GM19328 (cell line): ENCODE measurements around the gene RAB3B.

Experiments
- ATAC-seq: cut with Tn5 transposase; IDR thresholded peaks from one replicate; pipeline ENCODE4 v1.9.1; 2021; ENCODE audit warnings: mild to moderate bottlenecking, moderate library complexity; ENCODE audit not compliant: unreplicated experiment

Gene RAB3B

DNA sequence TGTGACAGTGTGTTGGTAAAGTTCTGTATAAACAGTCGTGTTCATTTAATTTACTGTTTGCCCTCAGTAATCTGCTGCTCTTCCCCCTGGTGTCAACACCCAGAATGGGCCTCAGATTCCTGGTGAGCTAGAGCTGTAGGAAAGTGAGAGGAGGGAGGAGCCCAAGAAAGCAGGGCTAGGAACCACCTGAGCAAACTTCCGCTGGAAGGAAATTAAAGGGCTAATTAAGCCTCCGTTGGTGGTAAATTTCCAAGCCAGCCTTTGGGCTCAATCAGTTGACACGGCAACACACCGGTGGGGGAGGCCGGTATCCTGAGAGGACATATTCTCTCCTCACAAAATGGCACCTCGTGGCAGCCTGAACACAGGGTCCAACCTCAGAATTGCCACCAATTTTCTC lies 32.9 kb downstream of the RAB3B start:
- no peak for ATAC-seq

DNA sequence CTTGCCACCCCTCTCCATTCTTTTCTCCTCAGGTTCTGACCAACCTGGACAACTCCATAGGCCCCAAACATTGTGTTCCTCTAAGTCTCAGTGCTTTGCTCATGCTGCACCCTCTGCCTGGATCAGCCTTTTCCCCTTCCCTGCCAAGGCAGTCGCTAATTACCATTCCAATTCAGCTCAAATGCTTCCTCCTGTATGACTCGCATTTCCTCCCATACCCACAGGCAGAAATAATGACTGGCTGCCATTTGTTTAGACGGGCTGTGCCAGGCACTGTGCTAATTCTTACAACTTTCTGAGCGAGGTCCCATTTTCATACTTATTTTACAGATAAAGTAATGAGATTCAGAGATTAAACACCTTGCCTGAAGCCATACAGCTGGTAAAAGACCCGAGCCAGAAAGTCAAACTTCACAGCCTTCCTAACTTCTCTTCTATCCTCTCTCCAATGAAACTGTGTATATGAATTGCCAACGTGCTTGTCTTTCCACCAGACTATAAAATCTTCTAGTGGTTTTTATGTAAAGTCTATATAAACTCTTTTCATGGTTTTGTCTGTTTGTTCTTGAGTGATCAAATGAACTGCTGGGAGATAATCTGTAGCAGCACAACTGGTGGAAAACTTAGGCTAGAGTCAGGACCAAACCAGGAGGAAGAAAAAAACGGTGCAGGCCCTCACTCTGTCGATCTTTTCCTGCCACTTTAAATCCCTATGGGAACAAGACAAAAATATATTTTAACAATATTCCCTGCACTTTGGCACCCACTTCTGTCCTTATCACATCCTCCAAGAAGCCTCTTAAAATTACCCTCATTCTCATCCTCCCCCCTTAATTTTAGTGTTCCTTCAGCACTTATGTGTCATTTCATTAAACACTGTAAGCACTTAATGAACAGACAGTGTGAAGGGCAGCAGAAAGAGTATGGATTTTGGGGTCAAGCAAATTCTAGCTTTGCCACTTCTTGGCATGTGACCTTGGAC lies 33.7 kb downstream of the RAB3B start:
- no peak for ATAC-seq

DNA sequence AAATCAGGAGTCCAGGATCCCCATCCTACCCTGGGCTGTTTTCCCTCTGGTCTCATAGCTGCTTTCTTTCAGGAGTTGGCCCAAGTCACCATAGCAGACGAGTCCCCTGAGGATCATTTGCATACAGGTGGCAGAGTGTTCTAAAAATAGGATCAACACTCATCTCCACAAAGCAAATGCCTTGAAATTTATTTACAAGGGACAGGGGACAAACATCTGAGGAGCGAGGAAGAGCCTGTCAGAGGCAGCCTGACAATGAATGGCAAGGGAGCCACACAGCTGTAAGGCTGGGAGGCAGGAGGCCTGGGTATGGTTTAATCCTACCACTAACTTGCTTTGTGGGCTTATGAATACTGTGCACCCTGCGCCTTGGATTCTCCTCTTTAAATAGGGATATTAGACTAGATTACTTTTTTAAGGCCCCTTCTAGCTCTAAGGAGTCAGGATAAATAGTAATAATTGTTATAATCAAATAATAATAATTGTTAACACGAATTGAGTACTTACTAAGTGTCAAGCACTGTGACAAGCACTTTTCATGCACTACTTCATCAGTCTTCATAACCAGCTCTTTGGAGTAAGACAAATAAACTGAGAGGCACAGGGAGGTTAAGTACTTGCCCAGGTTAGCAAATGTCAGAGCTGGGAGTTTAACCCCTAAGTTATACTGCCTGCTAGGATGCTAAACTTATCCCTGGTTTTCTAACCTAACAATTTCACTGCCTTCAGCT lies 34.5 kb downstream of the RAB3B start:
- no peak for ATAC-seq

DNA sequence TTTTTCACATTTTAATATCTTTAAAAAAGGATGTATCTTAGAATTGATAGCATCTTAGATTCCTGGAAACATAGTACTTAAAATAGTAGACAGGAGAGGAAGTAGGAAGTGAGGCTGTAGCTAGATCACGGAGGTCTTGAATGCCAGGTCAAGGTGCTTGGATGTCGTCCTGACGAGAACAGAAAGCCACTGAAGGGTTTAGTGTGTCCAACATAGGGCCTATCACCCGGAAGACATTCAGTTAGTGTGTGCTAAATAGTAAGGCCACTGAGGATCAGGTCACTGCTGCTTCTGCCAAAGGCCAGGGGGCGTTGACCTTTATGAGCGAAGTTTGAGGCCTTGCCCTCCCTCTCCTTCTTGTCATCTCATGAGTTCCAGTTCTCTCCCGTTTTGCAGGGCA lies 35.7 kb downstream of the RAB3B start:
- no peak for ATAC-seq

DNA sequence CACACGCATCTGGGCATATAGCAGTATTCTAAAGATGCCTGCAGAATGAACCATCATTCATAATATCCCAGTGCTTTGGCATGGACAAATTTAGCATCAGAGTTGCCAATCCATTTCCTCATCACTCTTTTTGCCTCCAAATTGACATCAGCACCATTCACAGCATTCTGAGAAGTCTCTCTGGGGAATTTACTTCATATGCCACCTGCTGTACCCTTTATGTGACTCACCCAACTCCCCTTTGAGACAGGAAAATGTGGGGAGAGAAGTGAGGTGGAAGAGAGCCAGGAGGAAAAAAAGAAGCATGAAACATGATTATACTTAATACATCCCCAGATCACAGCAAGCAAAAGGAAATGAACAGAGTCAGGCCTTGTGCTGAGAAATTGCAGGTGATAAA lies 37.4 kb downstream of the RAB3B start:
- no peak for ATAC-seq

DNA sequence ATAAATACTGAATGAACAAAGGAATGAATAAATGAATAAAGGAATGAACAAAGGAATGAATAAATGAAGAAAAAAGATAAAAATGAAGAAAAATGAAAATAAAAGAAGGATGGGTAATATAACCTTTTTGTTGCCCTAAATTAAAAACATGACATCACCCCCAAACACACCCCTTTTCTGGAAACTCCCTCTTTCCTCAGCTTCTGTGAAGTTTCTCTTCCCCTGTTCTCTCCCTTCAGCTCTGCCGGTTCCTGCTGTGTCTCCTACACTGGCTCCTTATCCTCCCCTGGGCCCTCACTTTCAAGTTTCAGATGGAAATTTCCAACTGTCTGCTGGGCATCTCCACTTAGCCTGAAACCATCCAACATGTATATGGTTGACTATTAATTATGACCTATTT lies 37.9 kb downstream of the RAB3B start:
- no peak for ATAC-seq

DNA sequence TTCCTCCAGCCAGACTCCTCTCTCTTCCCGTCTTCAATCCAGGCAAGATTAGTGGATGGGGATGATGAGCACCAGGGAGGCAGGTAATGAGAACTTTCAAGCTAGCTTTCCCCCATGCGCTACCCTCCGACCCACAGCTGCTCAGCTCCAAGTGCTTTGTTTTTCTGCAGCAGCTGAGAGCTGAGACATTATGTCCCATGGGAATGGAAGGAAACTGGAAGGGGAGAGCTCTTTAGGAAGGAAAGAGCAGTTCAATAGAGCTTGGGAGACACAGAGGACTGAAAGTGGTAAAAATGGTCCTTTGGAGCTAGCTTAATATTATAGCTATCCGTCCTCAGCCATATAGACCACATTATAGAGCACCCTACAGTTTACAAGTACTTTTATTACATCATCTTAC lies 39.8 kb downstream of the RAB3B start:
- ATAC-seq: no peak

DNA sequence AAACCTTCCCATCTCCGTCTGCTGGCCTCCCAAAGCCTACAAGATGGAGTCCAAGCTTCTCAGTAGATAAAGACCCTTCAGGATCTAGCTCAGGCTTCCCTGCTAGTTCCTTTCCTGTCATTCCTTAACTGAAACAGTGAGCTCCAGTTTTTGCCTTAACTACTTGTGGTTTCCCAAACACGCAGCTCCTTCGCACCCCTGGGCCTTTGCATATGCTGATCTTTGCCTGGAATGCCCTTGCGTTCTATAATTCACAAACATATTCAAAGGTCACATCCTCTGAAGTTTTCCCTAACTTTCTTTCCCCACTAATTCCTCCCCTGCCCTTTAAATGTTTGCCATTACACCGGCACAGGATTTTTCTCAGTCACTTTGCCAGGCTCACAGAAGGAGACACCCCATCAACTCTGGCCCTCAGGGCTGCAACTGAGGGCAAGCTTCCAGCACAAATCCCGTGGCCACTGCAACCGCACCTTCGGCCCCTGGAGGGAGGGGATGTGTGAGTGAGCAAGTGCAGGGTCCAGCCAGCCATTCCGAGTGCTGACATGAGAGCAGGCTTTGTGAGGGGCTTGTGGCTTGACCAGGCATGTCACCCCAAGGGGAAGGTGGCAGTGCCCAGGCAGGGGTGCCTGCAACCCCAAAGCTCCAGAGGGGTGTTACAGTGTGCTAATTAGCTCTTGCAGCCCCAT lies 41.3 kb downstream of the RAB3B start:
- no peak for ATAC-seq

DNA sequence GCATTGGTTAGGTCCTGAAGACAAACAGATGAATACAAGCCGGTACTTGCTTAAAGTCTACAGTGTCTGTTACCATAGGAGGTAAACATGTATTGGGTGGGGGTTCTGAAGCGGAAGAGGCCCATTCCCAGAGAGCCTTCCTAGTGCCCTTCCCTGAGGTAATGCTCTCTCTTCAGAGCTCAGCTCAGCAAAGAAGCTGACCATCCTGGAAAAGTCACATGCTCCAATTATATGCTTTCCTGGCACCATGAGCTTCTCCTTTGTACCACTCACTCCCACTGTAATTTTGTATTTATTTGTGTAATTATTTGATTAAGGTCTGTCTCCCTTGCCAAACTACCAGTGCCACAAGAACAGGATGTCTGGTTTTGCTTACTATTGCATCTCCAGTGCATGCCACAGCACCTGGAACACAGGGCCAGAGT lies 42.0 kb downstream of the RAB3B start:
- no peak for ATAC-seq

DNA sequence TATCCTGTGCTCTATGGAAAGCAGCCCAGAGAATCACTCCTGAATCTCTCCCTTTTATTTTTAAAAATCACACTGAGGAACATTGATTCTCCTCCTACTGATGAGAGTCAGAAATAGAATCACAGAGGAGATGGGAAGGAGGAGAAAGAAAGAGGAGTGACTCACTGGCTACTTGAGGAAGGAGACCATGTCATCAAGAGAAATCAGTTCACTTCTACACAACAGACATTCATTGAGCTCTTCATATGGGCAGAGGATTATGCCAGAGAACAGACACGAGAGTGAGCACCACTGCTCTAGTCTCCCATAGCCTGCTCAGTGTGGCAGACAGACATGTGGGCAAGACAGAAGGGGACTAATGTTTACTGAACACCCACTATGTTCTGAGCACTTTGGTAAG lies 44.2 kb downstream of the RAB3B start:
- ATAC-seq: no peak

DNA sequence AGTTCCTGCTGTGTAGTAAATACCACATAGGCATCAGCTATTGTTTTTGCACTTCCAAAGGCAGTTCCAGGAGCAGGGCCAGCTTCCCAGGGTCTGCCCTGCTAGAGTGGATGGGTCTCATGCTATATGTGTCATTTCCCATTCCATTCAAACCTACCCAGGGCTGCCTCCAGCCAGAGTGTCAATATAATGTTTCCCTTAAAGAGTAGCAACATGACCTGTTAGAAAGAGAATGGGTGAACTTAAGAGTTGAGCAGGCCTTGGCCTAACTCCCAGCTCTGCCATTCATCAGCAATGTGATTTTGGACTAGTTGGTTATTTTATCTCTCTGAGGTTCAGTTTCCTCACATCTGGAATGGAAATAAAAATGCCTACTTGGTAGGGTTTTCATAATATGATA lies 44.9 kb downstream of the RAB3B start:
- no peak for ATAC-seq

DNA sequence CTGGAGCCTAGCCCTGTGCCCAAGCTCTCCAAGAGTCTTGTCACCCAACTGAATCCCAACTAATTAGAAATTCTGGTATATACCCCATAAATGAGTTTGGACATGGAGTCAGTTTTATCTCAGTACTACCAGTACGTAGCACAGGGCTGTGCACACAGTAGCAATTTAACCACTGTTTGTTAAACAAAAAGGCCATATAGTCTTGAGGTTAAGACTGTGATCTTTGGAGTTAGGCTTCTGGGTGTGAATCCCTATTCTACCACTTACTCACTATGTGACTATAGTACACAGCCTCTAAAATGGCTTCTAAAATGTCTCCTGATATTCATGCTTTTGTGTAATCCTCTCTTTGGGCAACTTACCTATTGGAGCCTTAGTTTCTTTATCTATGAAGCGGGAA lies 48.2 kb downstream of the RAB3B start:
- ATAC-seq: no peak

DNA sequence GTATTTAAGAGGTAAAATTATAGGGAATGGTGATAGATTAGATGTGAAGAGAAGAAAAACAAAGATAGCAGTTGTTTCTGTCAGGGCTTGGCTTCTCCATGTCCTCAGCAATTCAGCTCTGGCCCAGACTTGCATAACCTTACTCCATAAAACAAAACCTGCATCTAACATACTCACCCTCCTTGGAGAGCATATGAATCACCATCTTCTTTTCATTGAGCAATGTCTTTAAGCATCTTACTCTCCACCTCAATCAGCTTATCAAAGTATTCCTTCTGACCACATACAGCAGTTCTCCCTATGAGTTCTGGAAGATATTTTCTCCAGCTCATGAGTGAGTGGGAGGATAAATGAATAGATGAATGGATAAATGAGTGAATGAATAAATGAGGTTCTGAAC lies 49.0 kb downstream of the RAB3B start:
- no peak for ATAC-seq

DNA sequence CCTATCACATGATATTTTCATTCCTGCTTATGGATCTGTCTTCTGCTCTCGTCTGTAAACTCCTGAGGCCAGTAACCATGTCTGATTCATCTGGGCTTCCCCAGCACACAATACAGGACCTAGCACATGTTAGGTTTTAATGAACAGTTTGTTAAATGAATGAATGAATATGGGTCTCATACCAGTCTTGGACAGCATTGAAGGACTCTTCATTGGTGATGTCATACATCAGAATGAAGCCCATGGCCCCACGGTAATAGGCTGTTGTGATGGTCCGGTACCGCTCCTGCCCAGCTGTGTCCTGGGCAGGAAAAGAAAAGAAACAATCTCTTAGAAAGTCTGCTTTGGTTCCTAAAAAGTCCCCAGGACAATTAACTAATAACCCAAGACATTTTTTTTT lies 53.4 kb downstream of the RAB3B start:
- no peak for ATAC-seq

DNA sequence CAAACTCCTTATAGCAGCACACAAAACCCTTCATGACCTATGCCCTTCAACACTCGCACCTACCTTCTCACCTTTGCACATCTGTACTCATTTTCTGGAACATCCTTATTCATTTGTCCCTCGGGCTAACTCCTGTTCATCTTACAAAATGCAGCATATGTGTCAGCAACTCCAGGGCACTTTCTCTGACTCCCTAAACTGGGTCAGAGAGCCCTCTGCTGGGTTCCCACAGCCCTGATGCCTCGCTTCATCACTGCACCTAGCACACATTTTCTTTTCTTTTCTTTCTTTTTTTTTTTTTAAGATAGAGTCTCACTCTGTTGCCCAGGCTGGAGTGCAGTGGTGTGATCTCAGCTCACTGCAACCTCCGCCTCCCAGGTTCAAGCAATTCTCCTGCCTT lies 54.0 kb downstream of the RAB3B start:
- no peak for ATAC-seq

DNA sequence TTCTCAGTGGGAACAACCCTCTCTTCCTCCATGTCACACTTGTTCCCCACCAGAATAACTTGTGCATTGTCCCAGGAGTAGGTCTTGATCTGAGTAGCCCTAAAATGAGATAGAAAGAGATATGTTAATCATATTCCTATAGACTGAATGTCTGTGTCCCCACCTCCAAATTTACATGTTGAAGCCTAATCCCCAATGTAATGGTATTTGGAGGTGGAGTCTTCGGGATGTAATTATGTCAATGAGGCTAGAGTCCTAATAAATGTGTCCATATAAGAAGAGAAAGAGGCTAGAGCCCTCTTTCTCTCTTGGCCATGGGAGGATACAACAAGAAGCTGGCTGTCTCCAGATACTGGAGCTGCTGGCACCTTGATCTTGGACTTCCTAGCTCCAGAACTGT lies 57.2 kb downstream of the RAB3B start:
- ATAC-seq: no peak

DNA sequence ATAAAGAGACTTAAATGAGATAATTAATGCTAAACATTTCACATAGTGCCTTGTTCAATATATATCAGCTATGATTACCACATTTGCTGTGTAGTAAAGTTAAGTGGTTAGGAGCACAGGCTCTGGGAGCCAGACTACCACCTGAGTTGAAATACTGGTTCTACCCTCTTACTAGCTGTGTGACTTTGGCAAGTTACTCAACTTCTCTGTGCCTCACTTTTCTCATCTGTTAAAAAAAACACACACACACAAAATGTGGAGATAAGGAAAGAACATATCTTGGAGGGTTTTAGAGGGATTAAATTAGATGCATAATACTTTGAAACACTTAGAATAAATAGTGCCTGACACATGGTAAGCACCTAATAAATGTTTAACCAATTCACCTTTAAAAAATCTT lies 60.2 kb downstream of the RAB3B start:
- no peak for ATAC-seq

DNA sequence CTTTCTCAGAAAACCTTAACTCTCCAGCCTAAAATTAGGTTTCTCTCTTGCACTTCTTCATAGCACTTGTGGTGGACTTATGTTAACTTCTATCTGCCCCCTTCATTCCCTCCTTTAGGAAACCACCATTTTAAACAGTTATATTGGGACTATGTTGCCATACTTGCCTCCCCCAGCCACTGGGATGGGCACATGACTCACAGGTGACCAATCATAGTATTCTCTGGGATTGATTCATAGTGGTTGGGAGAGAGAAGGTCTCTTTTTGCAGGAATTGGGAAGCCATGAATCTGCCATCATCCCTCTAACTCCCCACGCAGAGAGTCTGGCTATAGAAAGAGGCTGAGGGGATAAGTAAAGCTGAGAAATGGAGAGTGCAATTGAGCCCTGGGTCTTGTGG lies 61.6 kb downstream of the RAB3B start:
- ATAC-seq: no peak

DNA sequence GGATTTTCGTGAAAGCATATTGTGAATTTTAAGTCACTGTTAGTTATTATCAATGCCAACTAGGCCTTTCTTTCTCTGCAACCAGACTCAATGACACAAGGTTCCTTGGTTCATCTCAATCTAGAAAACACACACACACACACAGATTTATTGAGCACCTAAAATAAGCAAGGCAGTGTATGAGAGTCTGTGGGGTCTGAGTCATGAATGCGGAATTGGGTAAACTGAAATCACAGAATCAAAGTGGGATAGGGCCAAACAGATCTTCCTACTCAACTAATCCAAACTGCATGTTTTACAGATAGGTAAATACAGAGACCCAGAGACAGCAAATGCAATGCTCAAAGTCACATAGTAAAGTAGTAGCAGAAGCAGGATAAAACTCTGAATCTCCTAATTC lies 63.5 kb downstream of the RAB3B start:
- ATAC-seq: no peak

DNA sequence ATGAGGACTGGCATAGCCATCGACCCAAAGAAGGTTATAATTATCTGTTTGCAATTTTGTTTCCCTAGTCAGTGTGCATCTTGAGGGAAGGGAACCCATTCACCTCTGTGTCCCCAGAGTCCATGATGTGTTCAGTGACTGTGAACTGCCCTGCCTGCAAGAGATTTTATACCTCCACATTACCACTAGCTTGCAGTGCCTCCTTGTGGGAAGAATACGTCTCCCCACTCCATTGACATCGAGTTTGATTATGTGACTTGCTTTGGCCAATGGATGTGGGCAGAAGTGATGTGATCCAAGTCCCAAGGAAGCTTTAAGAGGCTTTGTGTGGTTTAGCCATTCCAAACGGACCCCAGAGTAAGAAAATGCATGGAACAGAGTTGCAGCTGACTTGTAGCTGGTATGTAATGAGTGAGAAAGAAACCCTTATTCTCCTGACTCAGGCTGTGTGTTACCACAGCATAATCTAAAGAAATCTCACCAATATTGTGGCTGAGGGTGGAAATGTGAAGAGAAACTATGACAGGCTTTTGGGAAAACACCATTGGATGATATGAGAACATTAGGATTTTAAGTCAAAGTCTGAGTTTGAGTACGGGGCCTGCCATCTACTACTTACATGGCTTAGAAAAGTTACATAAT lies 64.2 kb downstream of the RAB3B start:
- ATAC-seq: no peak

DNA sequence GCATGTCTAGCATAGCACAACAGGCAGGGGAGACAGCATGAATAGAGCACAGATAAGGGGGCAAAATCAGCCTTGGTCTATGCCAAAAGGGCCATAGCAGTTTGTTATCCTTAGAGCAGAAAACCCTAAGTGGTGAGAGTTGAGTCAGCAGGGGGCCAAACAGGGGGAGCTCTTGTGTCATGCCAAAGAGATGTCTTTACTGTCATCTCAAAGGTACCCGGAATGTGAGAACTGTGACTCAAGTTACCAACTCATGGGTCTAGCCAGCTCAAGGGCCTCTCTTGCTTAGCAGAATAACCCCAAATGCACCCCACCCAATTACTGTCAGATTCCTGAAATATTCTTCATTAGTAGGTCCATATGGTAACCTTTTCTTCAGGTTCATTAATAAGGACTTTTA lies 66.0 kb downstream of the RAB3B start:
- ATAC-seq: no peak
